IMR-90 (cell line): ENCODE measurements around the gene YJEFN3. TPM values are rescaled to one million over a fixed set of nuclear protein-coding genes. Genes with fewer than 3 reads are reported as not detected.
A peak's percentile ranks its signal among the peaks of the same experiment; 100 is the strongest.

Experiments
- ATAC-seq: fragments of 200-7000 bp; cut with Tn5 transposase; 2 replicates; pipeline ENCODE4 v1.9.1; 2020; ENCODE audit warnings: low read depth, mild to moderate bottlenecking, moderate library complexity
- BruUV-seq: library from RNA; stranded (reverse); fragments of 400-500 nt; replicated peaks from 2 replicates; lab custom pipeline; 2021; lab: Mats Ljungman, UMichigan
- CTCF ChIA-PET: fragments of 300-600 bp; formaldehyde crosslinking; extraction: SDS; loops from one replicate; lab custom pipeline; 2021; ENCODE audit warnings: antibody characterized with exemption; lab: Yijun Ruan, JAX
- POLR2A ChIA-PET: fragments of 300-600 bp; sonication (Branson Sonifier 250); formaldehyde crosslinking; loops from one replicate; lab custom pipeline; 2022; ENCODE audit warnings: antibody characterized with exemption; ENCODE audit not compliant: unreplicated experiment; lab: Charles Lee
- DNase-seq: peaks from one replicate; pipeline ENCODE4 v3.0.0; 2013
- H2AFZ ChIP-seq: replicated peaks from 2 replicates; pipeline ENCODE3; 2013; ENCODE audit warnings: low read length, mild to moderate bottlenecking; ENCODE audit not compliant: poor library complexity
- H2AK5ac ChIP-seq: 2 replicates; pipeline ENCODE4 v1.6.1; 2013; ENCODE audit warnings: low read depth, low read length, inconsistent platforms
- H2AK9ac ChIP-seq: replicated peaks from 2 replicates; pipeline ENCODE3; 2013; ENCODE audit warnings: mild to moderate bottlenecking, low read depth, low read length, moderate library complexity; ENCODE audit not compliant: poor library complexity
- H2BK120ac ChIP-seq: 2 replicates; pipeline ENCODE4 v1.6.1; 2013; ENCODE audit warnings: low read depth, low read length, inconsistent platforms
- H2BK15ac ChIP-seq: 3 replicates; pipeline ENCODE4 v1.6.1; 2013; ENCODE audit warnings: low read depth, low read length, inconsistent platforms
- H2BK20ac ChIP-seq: 2 replicates; pipeline ENCODE4 v1.6.1; 2013; ENCODE audit warnings: low read depth, mild to moderate bottlenecking, inconsistent platforms, low read length, moderate library complexity
- H2BK5ac ChIP-seq: 2 replicates; pipeline ENCODE4 v1.6.1; 2013; ENCODE audit warnings: mild to moderate bottlenecking, low read depth, low read length, inconsistent platforms; ENCODE audit not compliant: poor library complexity, severe bottlenecking
- H3K14ac ChIP-seq: replicated peaks from 2 replicates; pipeline ENCODE4 v1.6.1; 2013; ENCODE audit warnings: low read depth, low read length, inconsistent platforms
- H3K18ac ChIP-seq: 2 replicates; pipeline ENCODE4 v1.6.1; 2013; ENCODE audit warnings: low read depth, low read length, control low read depth
- H3K23ac ChIP-seq: 2 replicates; pipeline ENCODE4 v1.6.1; 2013; ENCODE audit warnings: low read depth, low read length, inconsistent platforms
- H3K27ac ChIP-seq: 2 replicates; pipeline ENCODE4 v1.5.1; 2013; ENCODE audit warnings: mild to moderate bottlenecking, control low read depth, low read length; ENCODE audit not compliant: insufficient read depth
- H3K27me3 ChIP-seq: 2 replicates; pipeline ENCODE4 v1.6.1; 2013; ENCODE audit warnings: low read length; ENCODE audit not compliant: control insufficient read depth, insufficient read depth
- H3K36me3 ChIP-seq: 2 replicates; pipeline ENCODE4 v1.6.1; 2013; ENCODE audit warnings: low read length, mixed read lengths; ENCODE audit not compliant: control insufficient read depth, insufficient read depth
- H3K4ac ChIP-seq: 2 replicates; pipeline ENCODE4 v1.6.1; 2013; ENCODE audit warnings: low read depth, low read length, inconsistent platforms
- H3K4me1 ChIP-seq: 2 replicates; pipeline ENCODE4 v1.6.1; 2013; ENCODE audit warnings: low read length, mixed read lengths; ENCODE audit not compliant: control insufficient read depth, insufficient read depth
- H3K4me2 ChIP-seq: 2 replicates; pipeline ENCODE4 v1.6.1; 2013; ENCODE audit warnings: low read depth, mild to moderate bottlenecking, control low read depth, low read length, moderate library complexity
- H3K4me3 ChIP-seq: 2 replicates; pipeline ENCODE4 v1.5.1; 2013; ENCODE audit warnings: low read depth, mild to moderate bottlenecking, control low read depth, low read length, moderate library complexity; ENCODE audit not compliant: insufficient read depth
- H3K56ac ChIP-seq: 2 replicates; pipeline ENCODE4 v1.6.1; 2013; ENCODE audit warnings: low read length, inconsistent platforms; ENCODE audit not compliant: insufficient read depth; ENCODE audit errors: extremely low read depth
- H3K79me1 ChIP-seq, 2 experiments: 2 replicates each; pipeline ENCODE4 v1.6.1; 2013; ENCODE audit warnings: low read length in 2 of 2, inconsistent platforms in 1 of 2, low read depth in 1 of 2
- H3K9ac ChIP-seq: 2 replicates; pipeline ENCODE4 v1.6.1; 2013; ENCODE audit warnings: low read depth, low read length, control low read depth
- H3K9me1 ChIP-seq: 2 replicates; pipeline ENCODE4 v1.6.1; 2013; ENCODE audit warnings: low read length, inconsistent platforms; ENCODE audit not compliant: insufficient read depth
- H3K9me3 ChIP-seq: 2 replicates; pipeline ENCODE4 v1.6.1; 2013; ENCODE audit warnings: low read length; ENCODE audit not compliant: control insufficient read depth, insufficient read depth
- H4K20me1 ChIP-seq: 2 replicates; pipeline ENCODE4 v1.6.1; 2013; ENCODE audit warnings: low read length, inconsistent platforms; ENCODE audit not compliant: insufficient read depth
- H4K5ac ChIP-seq: 2 replicates; pipeline ENCODE4 v1.6.1; 2013; ENCODE audit warnings: mild to moderate bottlenecking, low read depth, low read length, control low read depth
- H4K8ac ChIP-seq, 2 experiments: 2 replicates each; pipeline ENCODE4 v1.6.1; 2013; ENCODE audit warnings: low read depth in 2 of 2, low read length in 2 of 2, control low read depth in 1 of 2, inconsistent platforms in 1 of 2
- H4K91ac ChIP-seq: 2 replicates; pipeline ENCODE4 v1.6.1; 2013; ENCODE audit warnings: low read depth, low read length, inconsistent platforms; ENCODE audit not compliant: insufficient read depth
- BHLHE40 ChIP-seq: fragments of 150-350 bp; IDR thresholded peaks from 2 replicates; pipeline ENCODE4 v1.6.1; 2016; ENCODE audit warnings: mild to moderate bottlenecking, low read depth, low read length
- CHD1 ChIP-seq: IDR thresholded peaks from 2 replicates; pipeline ENCODE4 v1.6.1; 2012; ENCODE audit warnings: low read depth, low read length, improper control_type of control experiment
- MAFK ChIP-seq: IDR thresholded peaks from 2 replicates; pipeline ENCODE4 v1.6.1; 2012; ENCODE audit warnings: low read depth, low read length, improper control_type of control experiment
- MAZ ChIP-seq: IDR thresholded peaks from 2 replicates; pipeline ENCODE4 v1.6.1; 2012; ENCODE audit warnings: low read depth, mild to moderate bottlenecking, low read length, improper control_type of control experiment, moderate library complexity, borderline replicate concordance
- MXI1 ChIP-seq: IDR thresholded peaks from 2 replicates; pipeline ENCODE4 v1.6.1; 2012; ENCODE audit warnings: low read depth, mild to moderate bottlenecking, low read length, moderate library complexity, borderline replicate concordance
- NFE2L2 ChIP-seq: fragments of 150-350 bp; IDR thresholded peaks from 2 replicates; pipeline ENCODE4 v1.6.1; 2016; ENCODE audit warnings: low read depth, mild to moderate bottlenecking, low read length
- RAD21 ChIP-seq: IDR thresholded peaks from 2 replicates; pipeline ENCODE4 v1.6.1; 2012; ENCODE audit warnings: low read length, improper control_type of control experiment
- RCOR1 ChIP-seq: IDR thresholded peaks from 2 replicates; pipeline ENCODE4 v1.6.1; 2012; ENCODE audit warnings: mild to moderate bottlenecking, low read length, improper control_type of control experiment; ENCODE audit not compliant: insufficient replicate concordance
- RFX5 ChIP-seq: IDR thresholded peaks from 2 replicates; pipeline ENCODE4 v1.8.0; 2012; ENCODE audit warnings: low read depth, mild to moderate bottlenecking, low read length, moderate library complexity
- SMC3 ChIP-seq: fragments of 150-350 bp; IDR thresholded peaks from 2 replicates; pipeline ENCODE4 v1.6.1; 2016; ENCODE audit warnings: low read depth, mild to moderate bottlenecking, antibody characterized with exemption, low read length, moderate library complexity
- WGBS, 2 experiments: methylation state at CpG; one replicate each; pipeline versions ENCODE4 v1.1.5 to v1.1.7; 2013; ENCODE audit warnings: missing lambda C conversion rate in 2 of 2; ENCODE audit not compliant: insufficient read length in 1 of 2; ENCODE audit errors: extremely low coverage in 2 of 2; 5-methylcytosine and 5-hydroxymethylcytosine counted together
- dilution Hi-C: fragments of 300-500 bp; cut with HindIII; formaldehyde crosslinking; loops from one replicate; pipeline ENCODE4 v1.14.3; 2018; ENCODE audit warnings: low sequenced_read_pairs; ENCODE audit not compliant: unreplicated experiment
- in situ Hi-C: fragments of 300-500 bp; cut with MboI; formaldehyde crosslinking; loops from 3 replicates; pipeline ENCODE4 v1.14.3; 2019; ENCODE audit warnings: low sequenced_read_pairs, inconsistent platforms, mixed read lengths
- intact Hi-C: fragments of 100-400 bp; cut with micrococcal nuclease; formaldehyde crosslinking; loops from 2 replicates; pipeline ENCODE4 v1.10.0; 2022
- polyA plus RNA-seq, 3 experiments: library from polyadenylated mRNA; depleted of rRNA; stranded (reverse); fragments of >200 nt; gene quantifications; 2 replicates each; pipeline ENCODE4 v1.2.3, GENCODE V29; 2012; ENCODE audit warnings: low replicate concordance in 1 of 3
- total RNA-seq: library from RNA; depleted of rRNA; stranded (reverse); fragments of >200 nt; gene quantifications from 2 replicates; pipeline ENCODE4 v1.2.3, GENCODE V29; 2012
- TF ChIP-seq, protein P1 (sequence below): fragments of 150-350 bp; IDR thresholded peaks from 2 replicates; pipeline ENCODE4 v1.6.1; 2016; ENCODE audit warnings: low read depth, mild to moderate bottlenecking, low read length, moderate library complexity, borderline replicate concordance
- TF ChIP-seq, protein P2 (sequence below): fragments of 150-350 bp; IDR thresholded peaks from 2 replicates; pipeline ENCODE4 v1.6.1; 2017; ENCODE audit warnings: mild to moderate bottlenecking, antibody characterized with exemption, low read length, low read depth
- TF ChIP-seq, protein P3 (sequence below): conservative IDR thresholded peaks from 2 replicates; pipeline ENCODE4 v1.5.1; 2012; ENCODE audit warnings: mild to moderate bottlenecking, low read depth, low read length, improper control_type of control experiment

YJEFN3 gene
- total and polyA plus RNA-seq, 2 of the 4 experiments (the other 2 are of a cell fraction) = 0.72 to 4.0 TPM

DNA sequence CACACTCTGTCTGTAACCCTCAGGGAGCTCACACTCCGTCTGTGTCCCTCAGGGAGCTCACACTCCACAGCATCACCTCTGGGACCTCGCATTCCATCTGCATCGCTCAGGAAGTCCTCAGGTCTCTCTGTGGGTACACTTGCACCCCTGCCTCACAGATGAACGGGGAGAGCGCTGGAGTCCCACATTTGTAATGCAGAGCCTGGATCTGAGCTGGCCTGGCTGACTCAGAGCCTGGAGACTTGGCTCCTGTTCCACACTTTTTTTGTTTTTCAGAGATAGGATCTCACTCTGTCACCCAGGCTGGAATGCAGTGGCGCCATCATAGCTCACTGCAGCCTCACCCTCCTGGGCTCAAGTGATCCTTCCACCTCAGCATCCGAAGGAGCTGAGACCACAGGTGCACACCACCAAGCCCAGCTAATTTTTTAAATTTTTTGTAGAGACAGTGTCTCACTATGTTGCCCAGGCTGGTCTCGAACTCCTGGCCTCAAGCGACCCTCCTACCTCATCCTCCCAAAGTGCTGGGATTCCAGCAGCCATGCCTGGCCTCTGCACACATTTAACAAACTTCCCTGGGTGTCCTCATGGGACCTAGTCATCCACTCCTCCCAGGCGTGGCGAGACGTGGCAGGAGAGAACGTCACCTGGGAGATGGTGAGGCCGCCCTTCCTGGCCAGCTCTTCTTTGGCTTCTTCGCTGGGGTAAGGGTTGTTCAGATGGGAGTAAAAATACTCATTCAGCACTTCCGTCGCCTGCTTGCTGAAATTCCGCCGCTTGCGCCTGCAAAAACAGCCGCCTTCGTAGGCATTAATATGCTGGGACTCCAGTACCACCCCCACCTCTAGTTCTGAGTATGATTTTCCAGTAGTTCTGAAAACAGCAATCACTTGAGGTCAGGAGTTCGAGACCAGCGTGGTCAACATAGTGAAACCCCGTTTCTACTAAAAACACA lies 40.4 kb downstream of the YJEFN3 start:
- H2BK120ac ChIP-seq = 0 out of 2 replicates have a peak overlapping the region, but pooled peaks have one; percentile 16
- H3K27me3 ChIP-seq = no peaks in the 10 kb centered on the region
- H2BK15ac ChIP-seq = no peak overlapping the region
- no TSS peak for BruUV-seq
- H3K4ac ChIP-seq = no peak overlapping the region
- no peak overlapping the region for H3K27ac ChIP-seq
- no peak overlapping the region for H4K5ac ChIP-seq
- H2AK9ac ChIP-seq = no peak overlapping the region
- H2AK5ac ChIP-seq = no peak overlapping the region; the same call in 1 of the 2 replicates
- ChIA-PET CTCF (interaction anchor here (1.1 kb wide), 1 partner anchor 16 kb away, joined by 4 read pairs; no protein-coding TSS in a partner anchor), POLR2A (no interaction called here)
- peak; percentile 67 for ATAC-seq
- H3K9me3 ChIP-seq = no peaks in the 10 kb centered on the region
- no peaks in the 10 kb centered on the region for H3K79me1 ChIP-seq
- WGBS, 2 experiments = 75% methylated on average over 5 of the region's 25 CpGs; no CpG with 5 or more reads in 1 of the 2 experiments
- no peak overlapping the region for H3K56ac ChIP-seq
- no peak overlapping the region for H3K14ac ChIP-seq
- in situ Hi-C loops = no loop called here
- dilution Hi-C loops = no loop called here
- peak overlapping the region; percentile 56 for H2AFZ ChIP-seq
- no peak overlapping the region for H4K8ac ChIP-seq
- H3K4me2 ChIP-seq = no peak overlapping the region
- H3K9me1 ChIP-seq = no peaks in the 10 kb centered on the region
- no peaks in the 10 kb centered on the region; the same call in 1 of the 2 replicates for H4K20me1 ChIP-seq
- peak; percentile 67 for DNase-seq
- intact Hi-C loops = loop anchor here (5.0 kb wide), 1 partner anchor 48 kb away; the partner anchor contains the start of gene PBX4
- no peak overlapping the region for H4K91ac ChIP-seq
- no peak overlapping the region for H2BK20ac ChIP-seq
- H3K9ac ChIP-seq = no peak overlapping the region
- H3K36me3 ChIP-seq = peaks cover 2% of the 10 kb centered on the region; the same call in 1 of the 2 replicates
- no peak overlapping the region for H3K18ac ChIP-seq
- peaks cover 5% of the 10 kb centered on the region for H3K4me1 ChIP-seq
- H3K4me3 ChIP-seq = no peak overlapping the region
- no peak overlapping the region for H3K23ac ChIP-seq
- H2BK5ac ChIP-seq = no peak overlapping the region
- TF ChIP-seq MAFK (no peak), MAZ (no peak), RCOR1 (no peak), RAD21 (no peak), CHD1 (no peak), RFX5 (no peak), MXI1 (no peak), SMC3 (no peak), NFE2L2 (no peak), BHLHE40 (no peak)
- TF ChIP-seq, protein P1, sequence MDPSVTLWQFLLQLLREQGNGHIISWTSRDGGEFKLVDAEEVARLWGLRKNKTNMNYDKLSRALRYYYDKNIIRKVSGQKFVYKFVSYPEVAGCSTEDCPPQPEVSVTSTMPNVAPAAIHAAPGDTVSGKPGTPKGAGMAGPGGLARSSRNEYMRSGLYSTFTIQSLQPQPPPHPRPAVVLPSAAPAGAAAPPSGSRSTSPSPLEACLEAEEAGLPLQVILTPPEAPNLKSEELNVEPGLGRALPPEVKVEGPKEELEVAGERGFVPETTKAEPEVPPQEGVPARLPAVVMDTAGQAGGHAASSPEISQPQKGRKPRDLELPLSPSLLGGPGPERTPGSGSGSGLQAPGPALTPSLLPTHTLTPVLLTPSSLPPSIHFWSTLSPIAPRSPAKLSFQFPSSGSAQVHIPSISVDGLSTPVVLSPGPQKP = no peak
- TF ChIP-seq, protein P2, sequence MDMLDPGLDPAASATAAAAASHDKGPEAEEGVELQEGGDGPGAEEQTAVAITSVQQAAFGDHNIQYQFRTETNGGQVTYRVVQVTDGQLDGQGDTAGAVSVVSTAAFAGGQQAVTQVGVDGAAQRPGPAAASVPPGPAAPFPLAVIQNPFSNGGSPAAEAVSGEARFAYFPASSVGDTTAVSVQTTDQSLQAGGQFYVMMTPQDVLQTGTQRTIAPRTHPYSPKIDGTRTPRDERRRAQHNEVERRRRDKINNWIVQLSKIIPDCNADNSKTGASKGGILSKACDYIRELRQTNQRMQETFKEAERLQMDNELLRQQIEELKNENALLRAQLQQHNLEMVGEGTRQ = no peak
- TF ChIP-seq, protein P3, sequence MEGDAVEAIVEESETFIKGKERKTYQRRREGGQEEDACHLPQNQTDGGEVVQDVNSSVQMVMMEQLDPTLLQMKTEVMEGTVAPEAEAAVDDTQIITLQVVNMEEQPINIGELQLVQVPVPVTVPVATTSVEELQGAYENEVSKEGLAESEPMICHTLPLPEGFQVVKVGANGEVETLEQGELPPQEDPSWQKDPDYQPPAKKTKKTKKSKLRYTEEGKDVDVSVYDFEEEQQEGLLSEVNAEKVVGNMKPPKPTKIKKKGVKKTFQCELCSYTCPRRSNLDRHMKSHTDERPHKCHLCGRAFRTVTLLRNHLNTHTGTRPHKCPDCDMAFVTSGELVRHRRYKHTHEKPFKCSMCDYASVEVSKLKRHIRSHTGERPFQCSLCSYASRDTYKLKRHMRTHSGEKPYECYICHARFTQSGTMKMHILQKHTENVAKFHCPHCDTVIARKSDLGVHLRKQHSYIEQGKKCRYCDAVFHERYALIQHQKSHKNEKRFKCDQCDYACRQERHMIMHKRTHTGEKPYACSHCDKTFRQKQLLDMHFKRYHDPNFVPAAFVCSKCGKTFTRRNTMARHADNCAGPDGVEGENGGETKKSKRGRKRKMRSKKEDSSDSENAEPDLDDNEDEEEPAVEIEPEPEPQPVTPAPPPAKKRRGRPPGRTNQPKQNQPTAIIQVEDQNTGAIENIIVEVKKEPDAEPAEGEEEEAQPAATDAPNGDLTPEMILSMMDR = no peak
